CD4-positive, alpha-beta T cell treated with Interleukin-15 for 1 hour (primary cell): ENCODE measurements around the gene AKAP5.
"Not testable (repeated sequence)": the region's sequence is repeated elsewhere in the genome, so short reads cannot be mapped to it uniquely, and the experiment has no call there.

Experiments
- DNase-seq: peaks from one replicate; pipeline ENCODE4 v3.0.0-alpha.2; 2020

The AKAP5 gene

GRCh38 chr14:64504310-64504896 is 39.1 kb downstream of the AKAP5 start, which contains the start of gene ZBTB1:
TSS of gene ZBTB1 (plus strand) at chr14:64504770. CDS start at chr14:64521505, 16,735 bp downstream.
- peak; percentile 89 for DNase-seq

GRCh38 chr14:64504897-64505794 is 39.8 kb downstream of the AKAP5 start:
- DNase-seq: peak; percentile 87

GRCh38 chr14:64506721-64507120 is 41.4 kb downstream of the AKAP5 start:
- no peak for DNase-seq

DNA sequence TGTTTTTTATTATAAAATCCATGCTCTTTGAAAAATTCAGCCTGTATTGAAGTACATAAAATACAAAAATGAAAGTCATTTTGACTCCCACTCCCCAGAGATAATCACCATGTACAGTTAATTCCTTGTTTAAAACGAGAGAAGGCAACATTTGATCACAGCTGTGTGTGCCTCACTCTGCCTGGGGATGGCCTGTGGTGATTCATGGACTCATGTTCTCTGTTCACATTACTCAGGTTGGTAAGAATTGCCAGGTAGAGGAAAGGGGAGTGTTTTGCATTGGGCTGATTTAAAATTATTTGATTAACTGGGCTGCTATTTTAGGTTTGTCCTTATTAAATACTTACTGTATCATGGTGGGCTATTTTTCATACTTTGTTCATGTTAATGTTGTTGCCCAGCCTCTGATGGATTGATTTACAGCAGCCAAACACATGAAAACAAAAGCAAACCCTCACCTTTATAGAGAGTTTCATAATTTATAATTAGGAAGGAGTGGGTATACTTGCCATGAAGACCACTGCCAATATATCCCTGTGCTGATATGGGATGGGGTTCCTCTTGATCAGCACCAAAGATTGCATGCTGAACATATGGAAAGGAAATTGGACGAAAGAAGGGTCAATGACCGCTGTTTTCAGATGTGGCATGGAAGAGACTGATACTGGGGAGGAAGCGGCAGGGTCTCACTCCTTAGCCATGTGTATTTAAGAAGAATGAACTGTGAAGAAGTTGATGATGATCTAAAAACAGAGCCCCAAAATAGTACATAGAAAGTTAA is 42.3 kb downstream of the AKAP5 start:
- DNase-seq: no peak

DNA sequence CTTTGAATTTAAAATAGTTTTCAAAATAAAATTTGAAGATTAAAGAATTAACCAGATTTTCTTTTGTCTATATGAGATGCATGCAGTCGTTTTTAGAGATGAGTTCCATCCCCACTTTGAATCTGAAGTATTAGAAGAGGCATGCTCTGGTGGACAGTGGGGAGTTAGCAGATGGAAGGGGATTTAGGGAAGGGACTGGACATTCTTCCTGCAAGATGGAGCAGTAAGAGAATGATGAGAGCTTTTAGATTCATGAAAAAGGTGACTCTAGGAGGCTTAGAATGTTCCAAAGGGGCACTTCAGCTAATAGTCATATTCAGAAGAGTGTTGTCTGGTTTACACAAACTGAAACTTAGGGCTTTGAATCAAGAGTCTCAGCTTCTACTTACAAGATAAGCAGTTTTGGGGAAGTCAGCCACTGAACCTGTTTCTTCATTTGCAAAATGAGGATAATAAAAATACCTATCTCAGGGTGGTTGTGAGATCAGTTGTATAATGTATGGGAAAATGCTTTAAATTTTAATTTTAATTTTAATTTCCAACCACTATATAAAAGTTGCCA is 43.0 kb downstream of the AKAP5 start:
- no peak for DNase-seq

DNA sequence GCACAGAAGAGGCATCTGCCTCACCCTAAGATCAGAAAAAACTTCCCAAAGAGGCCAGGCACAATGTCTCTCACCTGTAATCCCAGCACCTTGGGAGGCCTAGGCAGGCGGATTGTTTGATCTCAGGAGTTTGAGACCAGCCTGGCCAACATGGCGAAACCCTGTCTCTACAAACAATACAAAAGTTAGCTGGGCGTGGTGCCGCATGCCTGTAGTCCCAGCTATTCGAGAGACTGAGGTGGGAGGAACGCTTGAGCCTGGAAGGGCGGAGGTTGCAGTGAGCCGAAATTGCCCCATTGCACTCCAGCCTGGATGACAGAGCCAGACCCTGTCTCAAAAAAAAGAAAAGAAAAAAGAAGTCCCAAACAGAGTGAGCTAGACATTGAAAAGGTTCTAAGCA is 43.7 kb downstream of the AKAP5 start:
- no peak for DNase-seq

GRCh38 chr14:64510825-64511671 is 45.7 kb downstream of the AKAP5 start:
- peak; percentile 55 for DNase-seq

DNA sequence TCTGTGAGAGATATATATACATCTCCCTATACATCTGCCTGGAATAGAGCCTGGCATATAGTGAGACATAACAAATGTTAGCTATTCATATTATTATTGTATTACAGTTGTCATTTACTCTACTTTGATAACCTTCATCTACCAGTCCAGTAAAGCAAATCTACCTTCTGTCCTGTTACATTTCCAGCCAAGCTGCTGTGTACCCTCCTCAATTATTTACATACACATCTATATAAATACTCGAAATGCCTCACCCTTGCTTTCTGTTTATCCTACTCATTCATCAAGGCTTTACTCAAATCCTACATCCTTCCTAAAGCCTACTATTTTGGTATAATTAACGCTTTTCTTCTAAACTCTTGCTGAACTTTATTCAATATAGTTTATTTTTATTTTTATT is 48.0 kb downstream of the AKAP5 start:
- DNase-seq: no peak

DNA sequence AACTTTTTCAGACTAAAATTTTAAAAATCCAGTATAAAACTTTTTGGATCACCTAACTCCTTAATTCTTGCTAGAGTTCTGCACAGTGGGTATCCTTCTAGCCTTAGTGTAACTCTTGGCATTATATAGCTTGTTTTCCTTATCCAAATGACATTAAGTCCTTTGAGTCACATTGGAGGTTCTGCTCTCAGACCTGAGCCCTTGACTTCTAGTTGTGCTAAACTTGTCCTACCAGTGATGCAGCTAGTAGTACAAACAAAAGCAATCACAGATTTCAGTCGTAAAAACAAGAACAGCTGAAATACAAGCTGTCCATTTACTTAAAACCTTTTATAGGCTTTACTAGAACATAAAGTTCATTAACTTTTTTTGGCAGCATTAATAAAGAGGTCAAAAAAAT is 49.8 kb downstream of the AKAP5 start:
- DNase-seq: no peak

GRCh38 chr14:64516969-64517368 is 51.7 kb downstream of the AKAP5 start:
- no peak for DNase-seq

GRCh38 chr14:64517667-64518066 is 52.4 kb downstream of the AKAP5 start:
- not testable (repeated sequence) for DNase-seq

GRCh38 chr14:64518229-64518628 is 52.9 kb downstream of the AKAP5 start:
- no peak for DNase-seq

DNA sequence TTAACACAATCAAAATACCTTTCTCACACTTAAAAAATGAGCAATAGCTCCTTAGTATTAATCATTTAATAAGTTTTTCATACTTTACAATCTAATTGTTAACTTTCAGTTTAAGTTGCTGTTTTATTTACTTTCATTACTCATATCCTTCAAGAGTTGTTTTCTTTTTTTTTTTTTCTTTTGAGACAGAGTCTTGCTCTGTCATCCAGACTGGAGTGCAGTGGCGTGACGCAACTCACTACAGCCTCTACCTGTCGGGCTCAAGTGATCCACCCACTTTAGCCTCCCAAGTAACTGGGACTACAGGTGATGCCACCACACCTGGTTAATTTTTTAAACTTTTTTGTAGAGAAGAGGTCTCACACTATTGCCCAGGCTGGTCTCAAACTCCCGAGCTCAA is 55.4 kb downstream of the AKAP5 start:
- DNase-seq: no peak

GRCh38 chr14:64522591-64523355 is 57.5 kb downstream of the AKAP5 start:
- DNase-seq: no peak
